Ramos (cell line): ENCODE measurements around the gene COG4.

ENCODE experiments used
- in situ Hi-C: fragments of 300-500 bp; cut with MboI; formaldehyde crosslinking; loops from one replicate; pipeline ENCODE4 v1.14.3; 2022; ENCODE audit warnings: low sequenced_read_pairs; ENCODE audit not compliant: unreplicated experiment

Gene COG4

GRCh38 chr16:70482624-70483023 lies 40.7 kb downstream of the COG4 start:
- in situ Hi-C loops: no loop called here

- in situ Hi-C loops: no loop called here
These were observed 41.3 kb downstream of the COG4 start for GRCh38 chr16:70481929-70482536.

- in situ Hi-C loops: no loop called here
These were observed 42.9 kb downstream of the COG4 start for GRCh38 chr16:70480127-70481105.

- in situ Hi-C loops: no loop called here
These were observed 44.4 kb downstream of the COG4 start for GRCh38 chr16:70478912-70479341.

- in situ Hi-C loops: no loop called here
These were observed 45.2 kb downstream of the COG4 start for GRCh38 chr16:70478169-70478568.

GRCh38 chr16:70476272-70477020 lies 46.9 kb downstream of the COG4 start:
- in situ Hi-C loops: no loop called here

GRCh38 chr16:70475054-70475871 lies 48.1 kb downstream of the COG4 start:
- in situ Hi-C loops: no loop called here

- in situ Hi-C loops: no loop called here
These were observed 48.9 kb downstream of the COG4 start for GRCh38 chr16:70474320-70475053.

- in situ Hi-C loops: no loop called here
These were observed 49.7 kb downstream of the COG4 start for GRCh38 chr16:70473446-70474319.

GRCh38 chr16:70472786-70473433 lies 50.4 kb downstream of the COG4 start:
- in situ Hi-C loops: no loop called here

GRCh38 chr16:70470927-70471341 lies 52.4 kb downstream of the COG4 start:
- in situ Hi-C loops: no loop called here

GRCh38 chr16:70470141-70470926 lies 53.0 kb downstream of the COG4 start:
- in situ Hi-C loops: no loop called here

- in situ Hi-C loops: no loop called here
These were observed 54.4 kb downstream of the COG4 start for GRCh38 chr16:70468776-70469525.

- in situ Hi-C loops: no loop called here
These were observed 55.7 kb downstream of the COG4 start for GRCh38 chr16:70467608-70468007.

- in situ Hi-C loops: no loop called here
These were observed 56.2 kb downstream of the COG4 start for GRCh38 chr16:70467113-70467512.

- in situ Hi-C loops: no loop called here
These were observed 56.6 kb downstream of the COG4 start for GRCh38 chr16:70466805-70467076.
